Central memory CD8-positive, alpha-beta T cell (primary cell): ENCODE results near the gene ALX3.

ENCODE experiments used
- ATAC-seq: fragments of 150-1000 bp; cut with Tn5 transposase; replicated peaks from 2 replicates; pipeline ENCODE4 v1.10.0; 2022; ENCODE audit warnings: mild to moderate bottlenecking, moderate FRiP score, moderate number of reproducible peaks; ENCODE audit not compliant: poor library complexity, severe bottlenecking; ENCODE audit errors: extremely low read depth
- DNase-seq, 2 donors: peaks; one replicate each; pipeline ENCODE4 v3.0.0; 2021; ENCODE audit warnings: low spot score in 2 of 2
- H3K27ac Mint-ChIP-seq: one replicate; pipeline ENCODE4 v1.8.0; 2022; ENCODE audit warnings: low read depth, mild to moderate bottlenecking, moderate library complexity, mixed read lengths
- H3K27me3 Mint-ChIP-seq: one replicate; pipeline ENCODE4 v1.8.0; 2022; ENCODE audit warnings: mixed read lengths
- H3K36me3 Mint-ChIP-seq: one replicate; pipeline ENCODE4 v1.8.0; 2022; ENCODE audit warnings: mild to moderate bottlenecking, moderate library complexity, mixed read lengths; ENCODE audit not compliant: insufficient read depth
- H3K4me1 Mint-ChIP-seq: one replicate; pipeline ENCODE4 v1.8.0; 2022; ENCODE audit warnings: mixed read lengths
- H3K4me3 Mint-ChIP-seq: one replicate; pipeline ENCODE4 v1.8.0; 2022; ENCODE audit warnings: mild to moderate bottlenecking, moderate library complexity, mixed read lengths
- H3K9me3 Mint-ChIP-seq: one replicate; pipeline ENCODE4 v1.8.0; 2022; ENCODE audit warnings: mixed read lengths

Gene ALX3

DNA sequence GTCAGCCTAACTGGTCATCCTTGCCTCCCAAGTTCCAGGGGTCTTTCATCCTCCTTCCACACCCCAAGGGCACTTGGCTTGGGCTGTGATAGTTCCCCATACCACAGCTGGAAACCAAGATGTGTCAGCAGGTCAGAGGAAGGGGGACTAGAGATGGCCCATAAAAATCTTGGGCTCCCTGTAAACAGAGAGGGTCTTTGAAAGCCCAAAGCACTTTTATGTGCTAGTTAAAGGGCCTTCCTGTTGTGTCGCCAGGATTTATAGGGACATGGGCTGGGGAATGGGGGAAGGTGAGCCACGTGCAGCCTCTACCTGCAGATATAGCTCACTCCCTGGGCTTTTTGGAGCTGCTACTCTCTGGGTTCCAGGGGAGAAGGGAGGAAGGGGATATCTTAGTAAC lies 29.9 kb upstream of the ALX3 start:
- Mint-ChIP-seq H3K27me3 (peaks cover 29% of the 10 kb centered on the region), H3K36me3 (no peaks in the 10 kb centered on the region), H3K27ac (no peak overlapping the region), H3K4me3 (no peak overlapping the region), H3K9me3 (no peaks in the 10 kb centered on the region), H3K4me1 (no peaks in the 10 kb centered on the region)
- DNase-seq = no peak
- no peak for ATAC-seq

DNA sequence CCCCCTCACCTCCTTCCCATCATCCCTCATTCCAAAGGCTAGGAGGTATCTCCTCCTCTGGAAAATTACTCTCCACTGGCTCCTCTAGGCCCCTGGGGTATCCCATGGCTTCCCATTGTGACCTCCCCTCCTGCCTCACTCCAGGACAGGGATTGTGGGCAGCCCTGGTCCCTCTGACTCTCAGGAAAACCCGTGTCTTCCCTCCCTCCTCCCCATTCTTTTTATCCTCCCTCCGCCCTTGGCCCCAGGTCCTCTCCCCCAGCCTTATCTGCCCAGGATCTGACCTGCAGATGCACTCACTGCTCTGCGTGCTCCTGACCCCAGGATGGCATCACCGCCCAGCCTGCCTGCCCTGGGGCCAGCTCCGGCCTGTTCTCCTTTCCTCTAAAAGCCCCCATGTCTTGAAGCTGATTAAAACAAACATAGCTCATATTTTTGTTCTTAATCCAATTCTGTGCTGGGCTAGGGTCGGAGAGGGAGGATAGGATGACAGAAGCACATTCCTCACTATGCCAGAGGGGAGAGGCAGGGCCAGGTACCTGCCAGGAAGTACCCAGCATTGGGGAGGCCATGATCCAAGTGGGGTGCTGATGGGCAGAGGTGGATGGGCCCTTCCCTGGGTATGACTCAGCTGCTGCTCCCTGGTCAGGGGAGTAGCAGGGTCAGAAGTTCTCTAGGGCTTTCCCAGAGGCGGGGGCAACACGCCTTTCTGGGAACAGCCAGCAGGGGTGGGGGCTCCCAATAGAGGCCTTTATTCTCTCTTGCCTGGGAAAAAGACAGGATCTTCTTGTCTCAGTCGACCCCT lies 28.0 kb upstream of the ALX3 start:
- ATAC-seq = no peak
- no peak for DNase-seq
- Mint-ChIP-seq H3K9me3 (no peaks in the 10 kb centered on the region), H3K4me3 (no peak overlapping the region), H3K4me1 (no peaks in the 10 kb centered on the region), H3K27me3 (peaks cover 31% of the 10 kb centered on the region), H3K27ac (no peak overlapping the region), H3K36me3 (no peaks in the 10 kb centered on the region)

DNA sequence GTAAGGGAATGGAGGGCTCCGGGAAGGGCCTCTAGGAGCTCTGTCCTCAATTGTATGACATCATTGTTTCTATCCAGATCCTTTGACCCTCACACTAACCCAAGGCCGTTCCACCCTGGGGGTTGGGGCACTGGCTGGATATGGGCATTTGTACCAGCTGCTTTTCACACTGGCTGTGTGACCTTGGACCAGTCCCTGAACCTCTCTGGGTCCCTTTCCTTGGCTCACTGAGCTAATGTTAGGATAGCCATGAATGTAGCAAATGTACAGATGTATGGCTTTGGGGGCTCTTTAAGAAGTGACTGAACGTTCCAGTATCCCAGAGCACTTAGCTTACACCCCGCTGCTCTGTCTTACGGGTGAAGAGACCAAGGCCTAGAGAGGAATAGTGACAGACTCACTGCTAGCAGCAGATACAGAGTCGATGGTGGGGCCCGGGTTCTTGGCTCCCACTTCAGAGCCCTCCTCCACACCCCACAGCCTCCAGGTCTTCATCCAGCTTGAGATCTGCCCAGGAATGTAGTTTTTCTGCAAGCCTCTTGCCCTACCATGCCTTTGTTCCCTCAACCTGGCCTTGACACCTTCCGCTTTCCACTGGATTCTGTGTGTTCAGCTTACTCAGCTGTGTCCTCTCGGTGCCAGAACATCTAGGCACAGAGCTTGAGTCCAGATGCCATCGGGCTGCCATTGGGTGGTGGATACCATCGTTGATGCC lies 27.2 kb upstream of the ALX3 start:
- no peaks in the 10 kb centered on the region for H3K4me1 Mint-ChIP-seq
- ATAC-seq (no peak), DNase-seq (no peak)
- no peaks in the 10 kb centered on the region for H3K9me3 Mint-ChIP-seq
- H3K36me3 Mint-ChIP-seq = peaks cover 2% of the 10 kb centered on the region
- no peak overlapping the region for H3K27ac Mint-ChIP-seq
- peaks cover 34% of the 10 kb centered on the region for H3K27me3 Mint-ChIP-seq
- no peak overlapping the region for H3K4me3 Mint-ChIP-seq

DNA sequence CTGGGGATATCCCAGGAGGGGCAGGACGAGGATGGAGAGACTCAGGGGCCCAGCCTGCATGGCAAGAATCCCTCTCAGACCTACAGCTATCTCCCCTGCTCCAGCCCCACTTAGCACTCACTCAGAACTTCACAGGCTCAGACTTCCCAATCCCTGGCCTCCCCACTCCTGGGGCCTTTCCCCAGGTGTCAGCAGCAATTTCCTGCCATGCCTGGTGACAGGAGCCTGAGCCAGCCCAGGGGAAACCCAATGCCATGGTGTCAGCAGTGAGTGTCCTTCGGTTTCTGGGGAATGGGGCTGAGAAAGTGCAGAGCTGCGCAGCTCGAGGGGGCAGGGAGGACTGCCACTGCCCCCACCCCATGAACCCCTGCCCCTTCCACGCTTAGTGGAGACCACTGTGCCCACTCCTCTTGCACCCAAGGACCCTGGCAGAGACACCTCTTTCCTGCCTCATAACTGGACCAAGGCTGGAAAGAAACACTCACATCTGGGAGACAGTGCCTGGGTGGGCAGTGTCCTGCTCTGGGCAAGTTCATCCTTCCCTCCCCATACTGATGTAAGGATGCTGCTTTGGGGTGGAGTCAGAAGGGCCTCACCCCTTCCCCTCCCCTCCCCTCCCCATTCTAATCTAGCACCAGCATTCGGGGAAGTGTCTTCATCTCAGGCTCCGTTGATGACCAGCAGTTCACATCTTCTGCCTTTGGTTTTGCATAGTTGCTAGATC lies 24.6 kb upstream of the ALX3 start:
- H3K27me3 Mint-ChIP-seq = peaks cover 42% of the 10 kb centered on the region
- no peak overlapping the region for H3K4me3 Mint-ChIP-seq
- H3K4me1 Mint-ChIP-seq = no peaks in the 10 kb centered on the region
- H3K36me3 Mint-ChIP-seq = peaks cover 2% of the 10 kb centered on the region
- no peak for DNase-seq
- no peak for ATAC-seq
- no peak overlapping the region for H3K27ac Mint-ChIP-seq
- no peaks in the 10 kb centered on the region for H3K9me3 Mint-ChIP-seq

DNA sequence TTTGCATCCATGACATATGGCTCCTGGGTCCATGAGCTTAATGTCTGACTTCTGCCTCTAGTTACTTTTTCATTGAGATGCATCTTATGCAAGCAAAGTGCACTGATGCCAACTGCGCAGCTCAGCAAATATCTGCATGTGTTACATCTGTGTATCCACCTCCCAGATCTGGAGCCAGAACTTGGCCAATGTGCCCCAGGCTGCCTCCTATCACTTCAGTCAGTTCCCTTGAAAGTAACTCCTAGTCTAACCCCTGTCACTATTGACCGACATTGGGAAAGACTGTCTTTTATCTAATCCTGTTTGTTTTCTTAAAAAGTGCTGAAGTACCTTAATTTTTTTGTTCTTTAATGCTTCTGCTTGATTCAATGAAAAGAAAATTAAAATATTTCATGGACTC lies 22.5 kb upstream of the ALX3 start:
- Mint-ChIP-seq H3K36me3 (peaks cover 2% of the 10 kb centered on the region), H3K27ac (no peak overlapping the region)

DNA sequence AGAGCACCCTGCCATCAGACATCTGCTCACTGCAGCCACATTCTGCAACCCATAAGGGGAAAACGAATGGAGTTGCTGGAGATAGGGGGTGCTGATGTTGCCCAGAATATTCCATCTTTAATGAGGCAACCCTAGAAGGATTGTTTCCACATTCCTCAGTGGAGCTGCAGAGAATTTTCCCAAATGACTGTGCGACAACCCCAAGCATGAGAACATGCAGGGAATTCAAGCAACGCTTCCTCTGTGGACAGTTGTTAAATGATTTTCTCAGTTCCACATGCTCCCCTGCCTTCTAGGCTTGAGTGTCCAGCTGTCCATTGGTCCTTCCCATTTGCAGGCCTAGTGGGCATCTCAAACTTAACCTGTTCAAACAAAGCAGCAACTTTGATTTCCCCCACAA lies 21.3 kb upstream of the ALX3 start:
- no peak overlapping the region for H3K27ac Mint-ChIP-seq
- ATAC-seq = no peak
- H3K4me1 Mint-ChIP-seq = peaks cover 8% of the 10 kb centered on the region
- H3K9me3 Mint-ChIP-seq = no peaks in the 10 kb centered on the region
- peaks cover 2% of the 10 kb centered on the region for H3K36me3 Mint-ChIP-seq
- H3K27me3 Mint-ChIP-seq = peaks cover 53% of the 10 kb centered on the region
- no peak for DNase-seq
- H3K4me3 Mint-ChIP-seq = no peak overlapping the region

More for the DNA sequence above, 22.5 kb upstream of the ALX3 start:
- Mint-ChIP-seq H3K27me3 (peaks cover 47% of the 10 kb centered on the region), H3K9me3 (no peaks in the 10 kb centered on the region), H3K4me3 (no peak overlapping the region), H3K4me1 (peaks cover 5% of the 10 kb centered on the region)
- DNase-seq (no peak), ATAC-seq (no peak)

DNA sequence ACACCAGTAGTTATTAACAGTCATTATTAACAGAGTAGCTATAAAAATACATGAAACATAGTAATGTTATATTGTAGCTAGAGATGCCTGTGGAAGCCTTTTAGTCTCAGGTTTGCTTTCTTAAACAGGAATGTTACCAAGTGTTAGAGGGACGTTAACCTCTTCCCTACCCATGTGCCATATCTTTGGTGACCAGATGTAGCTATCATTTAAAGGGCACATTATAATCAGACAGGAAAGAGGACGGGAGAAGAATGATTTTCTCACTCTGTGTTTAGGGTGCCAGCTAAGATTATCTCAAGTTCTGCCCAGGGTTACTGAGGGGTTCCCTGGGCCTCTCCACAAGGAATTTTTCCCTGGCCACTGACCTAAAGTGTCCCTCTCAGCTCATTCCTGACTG lies 20.9 kb upstream of the ALX3 start:
- Mint-ChIP-seq H3K9me3 (no peaks in the 10 kb centered on the region), H3K4me3 (no peak overlapping the region), H3K27ac (no peak overlapping the region), H3K36me3 (peaks cover 2% of the 10 kb centered on the region), H3K27me3 (peaks cover 53% of the 10 kb centered on the region), H3K4me1 (peaks cover 8% of the 10 kb centered on the region)
- no peak for DNase-seq
- no peak for ATAC-seq

DNA sequence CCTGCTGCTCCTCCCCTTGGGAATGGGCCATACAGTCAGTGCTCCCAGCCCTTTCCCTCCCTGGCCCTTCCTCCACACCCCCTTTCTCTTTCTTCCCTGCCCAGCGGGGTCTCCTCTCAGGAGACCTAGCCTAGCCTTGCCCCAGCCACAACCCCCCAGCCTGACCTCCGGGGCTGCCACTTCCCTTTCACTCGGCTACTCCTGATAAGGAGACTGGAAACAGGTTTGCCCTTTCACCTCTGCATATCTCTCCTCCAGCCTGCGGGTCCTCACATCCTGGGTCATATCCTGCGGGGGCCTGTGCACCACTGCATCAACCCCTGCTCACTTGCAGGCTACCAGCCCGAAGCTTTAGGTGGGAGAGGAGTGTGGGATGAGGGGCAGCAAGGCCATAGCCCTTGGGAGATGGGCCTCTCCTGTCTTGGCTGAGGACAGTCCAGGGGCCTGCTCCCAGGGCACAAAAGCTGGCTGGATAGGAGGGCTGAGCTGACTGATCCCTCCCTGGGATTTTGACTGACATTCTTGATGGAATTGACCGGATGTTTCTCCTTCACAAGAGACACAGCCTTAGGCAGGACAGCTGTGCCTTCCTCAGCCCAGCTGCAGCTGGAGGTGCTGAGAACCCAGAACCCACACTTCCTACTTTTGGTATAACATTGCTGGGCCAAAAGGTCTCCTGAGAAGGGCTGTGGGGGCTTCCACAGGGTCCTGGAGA lies 19.2 kb upstream of the ALX3 start:
- Mint-ChIP-seq H3K36me3 (peaks cover 2% of the 10 kb centered on the region), H3K4me3 (no peak overlapping the region), H3K9me3 (no peaks in the 10 kb centered on the region), H3K4me1 (peaks cover 8% of the 10 kb centered on the region), H3K27ac (no peak overlapping the region), H3K27me3 (peaks cover 57% of the 10 kb centered on the region)
- ATAC-seq (no peak), DNase-seq (no peak)

DNA sequence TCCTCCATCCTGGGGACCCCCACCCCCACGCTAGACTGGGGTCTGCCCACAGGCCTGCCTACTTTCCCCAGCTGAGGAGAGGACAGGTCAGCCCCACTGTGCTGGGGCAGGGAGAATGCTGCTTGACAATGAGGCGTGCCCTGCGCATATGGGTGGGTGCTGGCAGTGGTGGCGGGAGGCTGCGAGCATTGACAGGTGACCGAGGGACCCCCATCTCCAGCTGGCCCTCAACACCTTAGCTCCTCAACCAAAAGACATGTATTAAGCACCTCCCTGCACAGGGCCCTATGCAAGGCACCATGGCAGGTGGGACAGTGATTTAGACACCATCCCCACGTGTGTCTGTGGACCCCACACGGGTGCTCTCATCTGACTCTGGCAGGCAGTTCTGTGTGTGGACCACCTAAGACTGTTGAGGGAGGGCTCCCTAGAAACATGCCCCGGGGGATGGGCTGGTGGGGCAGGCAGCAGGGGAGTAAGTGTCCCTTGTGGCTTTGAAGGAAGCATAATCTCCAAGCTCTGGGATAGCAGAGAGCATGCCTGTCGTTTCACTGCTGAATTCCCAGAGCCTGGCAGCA lies 18.4 kb upstream of the ALX3 start:
- Mint-ChIP-seq H3K36me3 (peaks cover 5% of the 10 kb centered on the region), H3K27me3 (peaks cover 66% of the 10 kb centered on the region), H3K4me3 (no peak overlapping the region), H3K27ac (no peak overlapping the region), H3K4me1 (peaks cover 11% of the 10 kb centered on the region), H3K9me3 (no peaks in the 10 kb centered on the region)
- DNase-seq (no peak), ATAC-seq (no peak)

DNA sequence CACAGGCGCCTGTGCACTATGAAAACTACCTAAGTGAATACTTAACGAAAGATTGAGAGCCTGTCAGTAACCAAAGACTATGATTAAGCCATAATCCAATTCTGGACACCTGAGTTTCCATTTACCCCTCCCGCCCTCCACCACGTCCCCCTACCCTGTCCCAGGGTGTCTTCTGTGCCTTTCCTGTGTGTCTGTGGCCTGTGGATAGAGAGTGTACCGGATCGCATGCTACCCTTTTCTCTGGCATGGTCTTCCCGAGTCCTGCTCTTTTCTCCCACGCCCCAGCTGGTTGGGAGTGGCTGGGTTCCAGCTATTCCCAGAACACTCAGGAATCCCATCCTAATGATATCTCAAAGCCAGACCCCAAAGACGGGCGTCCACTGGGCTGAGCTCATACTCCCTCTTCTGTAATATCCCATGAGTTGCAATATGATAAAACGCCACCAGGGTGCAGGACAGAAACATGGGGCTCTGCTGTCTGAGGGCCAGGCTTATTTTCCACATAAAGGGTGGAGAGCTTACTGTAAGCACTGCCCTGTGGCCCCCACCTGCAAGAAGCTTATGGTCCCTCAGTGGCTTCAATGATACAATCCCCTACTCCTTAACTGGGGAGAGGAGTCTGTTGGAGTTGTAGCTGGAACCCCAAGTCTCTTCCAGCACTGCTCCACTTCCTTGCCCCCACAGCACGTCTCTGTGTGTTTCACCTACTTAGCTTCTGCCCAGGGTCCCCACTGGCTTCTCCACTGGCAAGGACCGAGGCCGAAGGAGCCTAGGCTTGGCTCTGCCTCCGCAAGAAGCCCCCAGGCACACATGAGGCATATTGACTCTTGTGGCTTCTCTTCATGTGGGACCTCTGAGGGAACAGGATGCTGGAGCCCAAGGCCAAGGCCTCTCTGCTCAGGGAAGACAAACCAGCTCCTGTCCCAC lies 17.6 kb upstream of the ALX3 start:
- Mint-ChIP-seq H3K4me1 (peaks cover 18% of the 10 kb centered on the region), H3K9me3 (no peaks in the 10 kb centered on the region), H3K27ac (no peak overlapping the region), H3K4me3 (no peak overlapping the region), H3K27me3 (peaks cover 74% of the 10 kb centered on the region), H3K36me3 (peaks cover 4% of the 10 kb centered on the region)
- no peak for DNase-seq
- peak; percentile 63 for ATAC-seq

DNA sequence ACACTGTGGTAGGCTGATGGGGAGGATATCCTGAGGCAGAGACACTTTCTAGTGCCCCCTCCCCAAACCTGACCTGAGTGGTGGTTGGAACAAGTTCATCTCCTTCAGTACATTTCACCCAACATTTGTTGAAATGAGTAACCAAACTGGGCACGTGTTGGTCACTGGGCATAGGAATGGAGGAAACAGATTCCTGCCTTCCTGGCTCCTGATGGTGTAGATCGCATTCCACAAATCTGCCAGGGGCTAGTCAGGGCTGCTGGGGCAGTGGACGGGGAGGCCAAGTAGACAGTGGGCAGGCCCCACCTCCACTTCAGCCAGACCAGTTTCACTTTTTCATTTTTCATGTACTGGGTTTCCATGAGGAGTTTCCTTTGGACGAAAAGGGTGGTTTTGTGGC lies 16.5 kb upstream of the ALX3 start:
- peaks cover 19% of the 10 kb centered on the region for H3K4me1 Mint-ChIP-seq
- peaks cover 4% of the 10 kb centered on the region for H3K36me3 Mint-ChIP-seq
- no peak overlapping the region for H3K4me3 Mint-ChIP-seq
- ATAC-seq (no peak), DNase-seq (no peak)
- peaks cover 75% of the 10 kb centered on the region for H3K27me3 Mint-ChIP-seq
- no peak overlapping the region for H3K27ac Mint-ChIP-seq
- no peaks in the 10 kb centered on the region for H3K9me3 Mint-ChIP-seq
